Heart left ventricle (tissue), 13 donors: ENCODE results near the gene MAP3K20.

ENCODE experiments used
- POLR2A ChIP-seq, 2 donors: fragments of 450-650 bp; IDR thresholded peaks; one replicate each; pipeline ENCODE4 v1.6.1; 2017; ENCODE audit warnings: antibody characterized with exemption in 2 of 2, mild to moderate bottlenecking in 2 of 2, moderate library complexity in 2 of 2
- TF ChIP-seq, protein P1 (sequence below), 12 donors: fragments of 200-600 bp; sonication (generic) in 4 of 12; IDR thresholded peaks; one replicate each; pipeline versions ENCODE4 v1.5.0 to v1.8.0; 2018 to 2022; ENCODE audit warnings: antibody characterized with exemption in 12 of 12, mild to moderate bottlenecking in 5 of 12
- donor health status: ischemic (EF 13 %, LVEDD 7.1; RV severe dilation, severe dysfunction).
- donor health status: DM: no; HTN: yes; CAD: no.
- donor health status: DM: no; HTN: no; CAD: no.
- donor health status: ischemic (EF 25% LVEDD 6.9; RV normal size, moderate dysfunction).
- donor health status: ischemic (EF 25% LVEDD 5.7; RV mildly dilated, moderate dysfunction).
- donor health status: ischemic (EF 35%, LVEDD 5.7; RV mildly dilated, moderate dysfunction).
- donor health status: nonischemic (EF 11% LVEDD 7.7; RV severe dilation, severe dysfunction).
- donor health status: DM: yes; HTN: yes; CAD: no.
- donor health status: PGD.
- donor health status: ischemic (EF 29% LVEDD 5.4; RV normal size, mild dysfunction).
- donor health status: nonischemic (EF 23%, LVEDD 6.1; RV moderate dilation, normal function).

DNA sequence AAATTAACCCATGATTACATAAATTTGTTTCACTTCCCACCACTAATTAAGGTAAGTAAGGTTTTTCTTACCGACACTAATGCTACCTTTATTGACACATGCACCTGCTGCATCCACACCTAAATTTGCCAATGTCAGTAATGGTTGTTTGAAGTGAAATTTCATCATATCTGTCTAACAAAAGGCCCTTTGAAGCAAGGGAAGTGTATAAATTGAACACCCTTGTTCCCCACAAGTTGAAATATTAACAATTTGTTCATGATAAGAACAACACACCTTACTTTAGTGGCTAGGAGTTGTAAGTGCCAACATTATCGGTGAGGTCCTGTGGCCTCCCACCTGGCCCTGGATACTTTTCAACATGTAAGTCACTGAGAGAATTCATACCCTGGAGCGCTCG is 162.7 kb downstream of the MAP3K20 start:
- TF ChIP-seq, protein P1, sequence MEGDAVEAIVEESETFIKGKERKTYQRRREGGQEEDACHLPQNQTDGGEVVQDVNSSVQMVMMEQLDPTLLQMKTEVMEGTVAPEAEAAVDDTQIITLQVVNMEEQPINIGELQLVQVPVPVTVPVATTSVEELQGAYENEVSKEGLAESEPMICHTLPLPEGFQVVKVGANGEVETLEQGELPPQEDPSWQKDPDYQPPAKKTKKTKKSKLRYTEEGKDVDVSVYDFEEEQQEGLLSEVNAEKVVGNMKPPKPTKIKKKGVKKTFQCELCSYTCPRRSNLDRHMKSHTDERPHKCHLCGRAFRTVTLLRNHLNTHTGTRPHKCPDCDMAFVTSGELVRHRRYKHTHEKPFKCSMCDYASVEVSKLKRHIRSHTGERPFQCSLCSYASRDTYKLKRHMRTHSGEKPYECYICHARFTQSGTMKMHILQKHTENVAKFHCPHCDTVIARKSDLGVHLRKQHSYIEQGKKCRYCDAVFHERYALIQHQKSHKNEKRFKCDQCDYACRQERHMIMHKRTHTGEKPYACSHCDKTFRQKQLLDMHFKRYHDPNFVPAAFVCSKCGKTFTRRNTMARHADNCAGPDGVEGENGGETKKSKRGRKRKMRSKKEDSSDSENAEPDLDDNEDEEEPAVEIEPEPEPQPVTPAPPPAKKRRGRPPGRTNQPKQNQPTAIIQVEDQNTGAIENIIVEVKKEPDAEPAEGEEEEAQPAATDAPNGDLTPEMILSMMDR (IDR thresholded peaks at IDR 0.05): no peak
- TF ChIP-seq POLR2A (IDR thresholded peaks at IDR 0.05): no peak
